ENCODE results near the gene RYR1. TPM values are rescaled to one million over a fixed set of nuclear protein-coding genes. Genes with fewer than 3 reads are reported as not detected.
"Not testable (repeated sequence)": the region's sequence is repeated elsewhere in the genome, so short reads cannot be mapped to it uniquely, and the experiment has no call there.

RYR1 gene
- total RNA-seq, 1 donor from 2014 or later: 0.65 TPM

DNA sequence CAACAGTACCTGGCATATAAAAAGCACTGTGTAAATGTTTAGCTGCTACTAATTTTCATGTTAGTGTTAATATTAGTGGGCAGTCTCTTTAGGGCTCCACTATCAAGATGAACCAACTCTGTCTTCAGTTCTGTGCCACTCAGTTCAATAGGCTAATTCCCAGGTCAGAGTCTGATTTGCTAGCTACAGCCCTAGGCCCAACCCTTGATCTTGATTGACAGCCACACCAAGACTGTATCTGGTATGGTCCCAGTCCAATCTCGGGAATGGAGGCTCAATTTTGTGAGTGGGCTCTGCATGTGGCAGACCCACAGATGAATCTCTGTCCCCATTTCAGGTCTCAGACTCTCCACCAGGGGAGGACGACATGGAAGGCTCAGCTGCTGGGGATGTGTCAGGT is 138.2 kb downstream of the RYR1 start:
- no peaks in the 10 kb centered on the region for H3K9me3 Mint-ChIP-seq (ENCODE audit: low read depth)
- no peak for DNase-seq (ENCODE audit: low spot score, unreplicated experiment)
- TF ChIP-seq, protein P1, sequence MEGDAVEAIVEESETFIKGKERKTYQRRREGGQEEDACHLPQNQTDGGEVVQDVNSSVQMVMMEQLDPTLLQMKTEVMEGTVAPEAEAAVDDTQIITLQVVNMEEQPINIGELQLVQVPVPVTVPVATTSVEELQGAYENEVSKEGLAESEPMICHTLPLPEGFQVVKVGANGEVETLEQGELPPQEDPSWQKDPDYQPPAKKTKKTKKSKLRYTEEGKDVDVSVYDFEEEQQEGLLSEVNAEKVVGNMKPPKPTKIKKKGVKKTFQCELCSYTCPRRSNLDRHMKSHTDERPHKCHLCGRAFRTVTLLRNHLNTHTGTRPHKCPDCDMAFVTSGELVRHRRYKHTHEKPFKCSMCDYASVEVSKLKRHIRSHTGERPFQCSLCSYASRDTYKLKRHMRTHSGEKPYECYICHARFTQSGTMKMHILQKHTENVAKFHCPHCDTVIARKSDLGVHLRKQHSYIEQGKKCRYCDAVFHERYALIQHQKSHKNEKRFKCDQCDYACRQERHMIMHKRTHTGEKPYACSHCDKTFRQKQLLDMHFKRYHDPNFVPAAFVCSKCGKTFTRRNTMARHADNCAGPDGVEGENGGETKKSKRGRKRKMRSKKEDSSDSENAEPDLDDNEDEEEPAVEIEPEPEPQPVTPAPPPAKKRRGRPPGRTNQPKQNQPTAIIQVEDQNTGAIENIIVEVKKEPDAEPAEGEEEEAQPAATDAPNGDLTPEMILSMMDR (IDR thresholded peaks at IDR 0.05; ENCODE audit: unreplicated experiment): no peak
- H3K4me3 Mint-ChIP-seq (ENCODE audit: low read depth): no peak overlapping the region
- no peaks in the 10 kb centered on the region for H3K36me3 Mint-ChIP-seq (ENCODE audit: insufficient read depth)
- H3K27ac Mint-ChIP-seq: no peak overlapping the region
- H3K27me3 Mint-ChIP-seq: peaks cover 16% of the 10 kb centered on the region
- no peaks in the 10 kb centered on the region for H3K4me1 Mint-ChIP-seq (ENCODE audit: low read depth)

DNA sequence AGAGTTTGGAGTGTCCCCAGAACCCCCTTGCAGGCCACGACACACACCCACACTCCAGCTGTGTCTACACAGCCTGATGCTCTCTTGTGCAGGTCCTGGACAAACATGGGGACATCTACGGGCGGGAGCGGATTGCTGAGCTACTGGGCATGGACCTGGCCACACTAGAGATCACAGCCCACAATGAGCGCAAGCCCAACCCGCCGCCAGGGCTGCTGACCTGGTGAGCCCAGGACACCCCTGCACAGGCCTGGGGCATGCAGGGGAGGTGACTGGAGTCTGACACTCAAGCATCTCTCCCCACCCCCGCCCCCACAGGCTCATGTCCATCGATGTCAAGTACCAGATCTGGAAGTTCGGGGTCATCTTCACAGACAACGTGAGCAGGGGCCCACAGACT is 144.3 kb downstream of the RYR1 start:
- Mint-ChIP-seq H3K9me3 (ENCODE audit: low read depth) (no peaks in the 10 kb centered on the region), H3K4me1 (ENCODE audit: low read depth) (no peaks in the 10 kb centered on the region), H3K27ac (no peak overlapping the region), H3K27me3 (no peaks in the 10 kb centered on the region), H3K36me3 (ENCODE audit: insufficient read depth) (no peaks in the 10 kb centered on the region), H3K4me3 (ENCODE audit: low read depth) (no peak overlapping the region)
- TF ChIP-seq, protein P1 (IDR thresholded peaks at IDR 0.05; ENCODE audit: unreplicated experiment): no peak
- no peak for DNase-seq (ENCODE audit: low spot score, unreplicated experiment)

DNA sequence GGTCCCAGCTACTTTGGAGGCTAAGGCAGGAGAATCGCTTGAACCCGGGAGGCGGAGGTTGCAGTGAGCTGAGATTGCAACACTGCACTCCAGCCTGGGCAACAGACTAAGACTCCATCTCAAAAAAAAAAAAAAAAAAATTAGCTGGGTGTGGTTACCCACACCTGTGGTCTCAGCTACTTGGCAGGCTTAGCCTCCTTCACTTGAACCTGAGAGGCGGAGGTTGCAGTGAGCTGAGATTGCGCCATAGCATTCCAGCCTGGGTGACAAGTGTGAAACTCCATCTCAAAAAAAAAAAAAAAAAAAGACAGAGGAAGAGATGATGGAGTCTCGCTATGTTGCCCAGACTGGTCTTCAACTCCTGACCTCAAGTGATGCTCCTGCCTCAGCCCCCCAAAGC is 145.8 kb downstream of the RYR1 start:
- DNase-seq (ENCODE audit: low spot score, unreplicated experiment); H3K27me3 Mint-ChIP-seq: not testable (repeated sequence)

DNA sequence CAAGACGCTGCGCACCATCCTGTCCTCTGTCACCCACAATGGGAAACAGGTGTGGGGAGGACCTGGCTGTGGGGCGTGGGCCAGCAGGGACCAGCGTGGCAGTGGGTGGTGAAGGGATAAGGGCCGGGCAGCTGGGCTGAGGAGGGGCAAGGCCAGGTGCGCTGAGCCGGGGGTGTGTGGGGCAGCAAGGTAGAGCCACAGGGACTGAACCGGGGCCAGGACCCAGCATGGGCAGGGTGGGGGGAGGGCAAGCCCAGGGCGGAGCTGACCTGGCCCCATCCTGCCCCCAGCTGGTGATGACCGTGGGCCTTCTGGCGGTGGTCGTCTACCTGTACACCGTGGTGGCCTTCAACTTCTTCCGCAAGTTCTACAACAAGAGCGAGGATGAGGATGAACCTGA is 146.6 kb downstream of the RYR1 start:
- H3K27me3 Mint-ChIP-seq: no peaks in the 10 kb centered on the region
- no peak overlapping the region for H3K27ac Mint-ChIP-seq
- TF ChIP-seq, protein P1 (IDR thresholded peaks at IDR 0.05; ENCODE audit: unreplicated experiment): no peak
- no peak overlapping the region for H3K4me3 Mint-ChIP-seq (ENCODE audit: low read depth)
- H3K9me3 Mint-ChIP-seq (ENCODE audit: low read depth): no peaks in the 10 kb centered on the region
- DNase-seq (ENCODE audit: low spot score, unreplicated experiment): no peak
- no peaks in the 10 kb centered on the region for H3K4me1 Mint-ChIP-seq (ENCODE audit: low read depth)
- no peaks in the 10 kb centered on the region for H3K36me3 Mint-ChIP-seq (ENCODE audit: insufficient read depth)

More for the DNA sequence above, 145.8 kb downstream of the RYR1 start:
- not testable (repeated sequence) for H3K4me3 Mint-ChIP-seq (ENCODE audit: low read depth); H3K9me3 Mint-ChIP-seq (ENCODE audit: low read depth); H3K27ac Mint-ChIP-seq; H3K36me3 Mint-ChIP-seq (ENCODE audit: insufficient read depth); H3K4me1 Mint-ChIP-seq (ENCODE audit: low read depth)

DNA sequence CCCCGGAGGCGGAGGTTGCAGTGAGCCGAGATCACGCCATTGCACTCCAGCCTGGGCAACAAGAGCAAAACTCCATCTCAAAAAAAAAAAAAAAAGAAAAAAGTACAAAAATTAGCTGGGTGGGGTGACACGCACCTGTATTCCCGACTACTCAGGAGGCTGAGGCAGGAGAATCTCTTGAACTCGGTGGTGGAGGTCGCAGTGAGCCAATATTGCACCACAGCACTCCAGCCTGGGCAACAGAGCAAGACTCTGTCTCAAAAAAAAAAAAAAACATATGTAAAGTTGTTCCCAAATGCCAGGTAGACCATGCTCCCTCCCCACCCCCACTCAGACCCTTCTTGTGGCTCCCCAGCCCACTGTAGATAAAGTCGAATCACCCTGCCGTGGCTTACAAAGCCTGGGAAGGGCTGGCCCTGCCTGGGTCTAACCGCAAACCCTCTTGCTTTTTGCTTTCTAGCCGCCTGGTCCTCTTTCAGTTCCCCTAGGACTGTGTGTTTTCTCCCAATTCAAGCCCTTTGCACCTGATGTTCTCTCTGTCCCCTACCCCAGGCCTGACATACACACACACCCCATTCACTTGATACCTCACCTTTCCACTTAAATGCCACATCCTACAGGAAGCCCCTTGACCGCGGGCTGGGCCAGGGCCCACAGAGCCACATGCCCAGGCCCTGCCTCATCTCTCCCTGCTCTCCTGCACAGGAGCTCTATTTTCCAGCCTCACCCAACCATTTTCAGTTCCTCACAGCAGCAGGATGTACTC is 149.9 kb downstream of the RYR1 start:
- Mint-ChIP-seq H3K4me3 (ENCODE audit: low read depth) (no peak overlapping the region), H3K27ac (no peak overlapping the region), H3K4me1 (ENCODE audit: low read depth) (no peaks in the 10 kb centered on the region), H3K9me3 (ENCODE audit: low read depth) (no peaks in the 10 kb centered on the region), H3K36me3 (ENCODE audit: insufficient read depth) (no peaks in the 10 kb centered on the region), H3K27me3 (no peaks in the 10 kb centered on the region)
- TF ChIP-seq, protein P1 (IDR thresholded peaks at IDR 0.05; ENCODE audit: unreplicated experiment): no peak
- no peak for DNase-seq (ENCODE audit: low spot score, unreplicated experiment)

DNA sequence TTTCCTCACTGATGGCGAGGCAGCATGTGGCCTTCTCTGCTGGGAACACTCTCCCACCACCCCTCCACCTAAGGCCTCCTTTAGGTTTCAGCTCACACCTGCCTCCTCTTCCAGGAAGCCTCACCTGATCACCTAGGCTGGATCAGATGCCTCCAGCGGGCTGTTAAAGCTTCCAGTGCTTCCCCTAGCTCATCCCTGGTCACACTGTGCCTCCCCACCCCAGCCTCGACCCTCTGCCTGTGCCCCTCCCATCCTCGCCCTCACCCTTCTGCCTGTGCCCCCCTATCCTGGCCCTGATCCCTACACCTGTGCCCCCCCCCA is 150.5 kb downstream of the RYR1 start:
- Mint-ChIP-seq H3K27me3 (no peaks in the 10 kb centered on the region), H3K4me3 (ENCODE audit: low read depth) (no peak overlapping the region), H3K9me3 (ENCODE audit: low read depth) (no peaks in the 10 kb centered on the region), H3K4me1 (ENCODE audit: low read depth) (no peaks in the 10 kb centered on the region), H3K27ac (no peak overlapping the region), H3K36me3 (ENCODE audit: insufficient read depth) (no peaks in the 10 kb centered on the region)
- TF ChIP-seq, protein P1 (IDR thresholded peaks at IDR 0.05; ENCODE audit: unreplicated experiment): no peak
- no peak for DNase-seq (ENCODE audit: low spot score, unreplicated experiment)

All from progenitor cell of endocrine pancreas (in vitro differentiated cells).